Fibroblast of pulmonary artery (primary cell): ENCODE measurements around the gene COL25A1.
"Not testable (repeated sequence)": the region's sequence is repeated elsewhere in the genome, so short reads cannot be mapped to it uniquely, and the experiment has no call there.

ENCODE experiments used
- DNase-seq: peaks from one replicate; pipeline ENCODE4 v3.0.0-alpha.2; 2010; ENCODE audit warnings: low read depth
- H3K4me3 ChIP-seq: replicated peaks from 2 replicates; pipeline ENCODE4 v1.5.1; 2011; ENCODE audit warnings: low read depth, mild to moderate bottlenecking, control low read depth, low read length, moderate library complexity
- TF ChIP-seq, protein P1 (sequence below): IDR thresholded peaks from 2 replicates; pipeline ENCODE4 v1.5.1; 2011; ENCODE audit warnings: mild to moderate bottlenecking, control low read depth, low read length, inconsistent platforms; ENCODE audit errors: missing control alignments

COL25A1 gene

DNA sequence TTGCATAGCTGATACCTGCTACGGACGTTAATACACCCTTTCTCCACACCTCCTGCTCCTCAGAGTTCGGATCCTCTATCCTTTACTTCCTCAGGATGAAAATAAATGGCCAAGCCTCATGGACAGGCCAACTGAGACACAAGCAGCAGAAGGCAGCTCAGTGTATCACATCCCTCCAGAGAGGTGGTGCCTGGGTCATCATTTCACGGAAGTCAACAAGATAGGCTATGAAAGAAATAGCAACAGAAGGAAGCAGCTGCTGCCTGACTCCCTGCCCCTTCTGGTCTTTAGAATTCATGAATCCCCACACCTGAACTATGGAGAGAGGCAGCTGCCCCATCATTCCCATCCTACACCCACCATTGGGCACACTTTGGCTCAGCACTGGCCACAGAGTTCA lies 272.5 kb downstream of the COL25A1 start:
- DNase-seq, result no peak
- H3K4me3 ChIP-seq, result no peak overlapping the region
- TF ChIP-seq, protein P1, sequence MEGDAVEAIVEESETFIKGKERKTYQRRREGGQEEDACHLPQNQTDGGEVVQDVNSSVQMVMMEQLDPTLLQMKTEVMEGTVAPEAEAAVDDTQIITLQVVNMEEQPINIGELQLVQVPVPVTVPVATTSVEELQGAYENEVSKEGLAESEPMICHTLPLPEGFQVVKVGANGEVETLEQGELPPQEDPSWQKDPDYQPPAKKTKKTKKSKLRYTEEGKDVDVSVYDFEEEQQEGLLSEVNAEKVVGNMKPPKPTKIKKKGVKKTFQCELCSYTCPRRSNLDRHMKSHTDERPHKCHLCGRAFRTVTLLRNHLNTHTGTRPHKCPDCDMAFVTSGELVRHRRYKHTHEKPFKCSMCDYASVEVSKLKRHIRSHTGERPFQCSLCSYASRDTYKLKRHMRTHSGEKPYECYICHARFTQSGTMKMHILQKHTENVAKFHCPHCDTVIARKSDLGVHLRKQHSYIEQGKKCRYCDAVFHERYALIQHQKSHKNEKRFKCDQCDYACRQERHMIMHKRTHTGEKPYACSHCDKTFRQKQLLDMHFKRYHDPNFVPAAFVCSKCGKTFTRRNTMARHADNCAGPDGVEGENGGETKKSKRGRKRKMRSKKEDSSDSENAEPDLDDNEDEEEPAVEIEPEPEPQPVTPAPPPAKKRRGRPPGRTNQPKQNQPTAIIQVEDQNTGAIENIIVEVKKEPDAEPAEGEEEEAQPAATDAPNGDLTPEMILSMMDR, result no peak

DNA sequence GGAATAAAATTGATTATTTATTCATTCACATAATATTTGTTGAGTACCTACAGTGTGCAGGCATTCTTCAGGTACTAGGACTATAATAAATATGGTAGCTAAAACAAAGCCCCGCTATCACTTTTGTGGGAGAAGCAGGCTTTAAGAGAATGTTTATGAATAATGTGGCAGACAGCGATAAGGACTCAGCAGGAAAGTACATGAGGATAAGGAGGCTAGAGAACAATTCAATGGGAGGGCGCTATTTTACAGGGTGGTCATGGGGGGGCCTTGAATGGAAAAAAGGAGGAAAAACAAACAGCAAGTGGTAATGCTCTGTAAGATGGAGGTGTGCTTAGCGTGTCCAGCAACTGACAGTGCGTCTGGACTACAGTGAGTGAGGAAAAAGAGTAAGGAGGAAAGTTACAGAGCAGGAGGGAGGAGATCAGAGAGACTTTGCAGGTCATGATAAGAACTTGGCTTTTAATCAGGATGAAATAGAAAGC lies 275.4 kb downstream of the COL25A1 start:
- no peak overlapping the region for H3K4me3 ChIP-seq
- DNase-seq, result no peak
- TF ChIP-seq, protein P1, result no peak

DNA sequence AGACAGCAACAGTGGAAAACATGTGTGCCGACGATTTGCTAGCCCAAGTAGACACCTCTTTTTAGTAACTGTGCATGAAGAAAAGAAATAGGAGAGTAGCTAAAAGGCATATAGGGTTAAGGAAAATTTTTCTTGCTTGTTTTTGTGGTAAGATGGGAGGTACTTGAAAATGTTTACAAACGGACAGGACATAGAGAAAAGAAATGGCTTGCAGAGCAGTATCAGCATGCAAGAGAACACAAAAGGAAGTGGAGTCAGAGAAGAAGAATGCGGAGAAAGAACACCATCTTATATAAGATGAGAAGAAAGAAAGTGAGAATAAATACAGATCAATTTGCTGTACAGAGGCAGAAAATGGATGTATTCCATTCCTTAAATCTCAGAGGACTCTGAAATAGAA lies 275.9 kb downstream of the COL25A1 start:
- TF ChIP-seq, protein P1, result no peak
- DNase-seq, result peak; percentile 26
- no peak overlapping the region for H3K4me3 ChIP-seq

DNA sequence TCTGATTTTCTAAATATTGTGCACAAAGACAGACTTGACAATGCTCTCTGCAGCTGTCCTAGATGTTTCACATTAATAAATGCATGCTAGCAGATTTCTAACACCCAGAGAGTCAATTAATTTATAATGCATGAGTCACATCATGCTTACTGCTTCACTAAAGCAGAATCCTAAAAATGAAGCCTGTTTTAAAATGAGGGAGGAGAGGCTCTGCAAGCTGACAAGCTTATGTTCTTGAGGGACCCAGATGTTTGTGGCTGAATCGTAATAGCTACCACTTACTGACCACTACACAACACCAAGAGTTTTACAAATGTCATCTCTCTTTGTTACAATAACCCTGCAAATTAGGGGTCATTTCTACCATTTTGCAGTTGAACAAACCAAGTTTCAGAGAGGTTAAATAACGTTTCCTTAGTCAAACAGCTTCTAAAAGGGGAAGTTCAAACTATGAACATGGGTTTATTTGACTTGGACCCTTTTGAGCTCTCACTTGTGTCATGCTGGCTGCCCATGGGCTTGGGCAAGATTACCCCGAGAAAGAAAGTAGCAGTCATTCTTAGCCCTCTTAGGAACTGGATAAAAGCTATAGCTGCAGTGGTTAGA lies 276.9 kb downstream of the COL25A1 start:
- no peak overlapping the region for H3K4me3 ChIP-seq
- DNase-seq, result no peak
- TF ChIP-seq, protein P1, result no peak

DNA sequence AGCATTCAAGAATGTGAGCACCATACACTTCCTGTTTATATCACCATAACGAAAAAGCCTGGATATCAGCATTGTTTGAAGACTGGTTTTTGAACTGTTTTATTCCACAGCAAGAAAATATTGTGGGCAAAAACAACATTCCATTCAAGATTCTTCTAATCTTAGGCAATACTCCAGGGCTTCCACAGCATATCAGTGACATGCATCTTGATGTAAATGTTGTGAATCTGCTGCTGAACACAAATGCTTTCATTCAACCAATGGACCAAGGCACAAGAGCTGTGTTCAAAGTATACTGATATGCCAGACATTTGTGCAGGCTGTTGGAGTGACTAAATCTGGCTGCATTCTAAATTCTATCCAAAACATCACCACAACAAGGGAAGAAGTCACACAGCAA lies 279.5 kb downstream of the COL25A1 start:
- no peak for DNase-seq
- H3K4me3 ChIP-seq, result no peak overlapping the region
- TF ChIP-seq, protein P1, result no peak

DNA sequence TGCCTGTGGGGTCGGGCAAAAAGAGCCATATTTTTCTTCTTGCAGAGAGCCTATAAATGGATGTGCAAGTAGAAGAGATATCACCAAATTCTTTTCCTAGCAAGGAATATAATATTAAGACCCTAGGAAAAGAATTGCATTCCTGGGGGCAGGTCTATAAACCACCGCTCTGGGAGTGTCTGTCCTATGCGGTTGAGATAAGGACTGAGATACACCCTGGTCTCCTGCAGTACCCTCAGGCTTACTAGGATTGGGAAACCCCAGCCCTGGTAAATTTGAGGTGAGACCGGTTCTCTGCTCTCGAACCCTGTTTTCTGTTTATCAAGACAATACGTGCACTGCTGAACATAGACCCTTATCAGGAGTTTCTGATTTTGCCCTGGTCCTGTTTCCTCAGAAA lies 280.8 kb downstream of the COL25A1 start:
- DNase-seq, H3K4me3 ChIP-seq: not testable (repeated sequence)

DNA sequence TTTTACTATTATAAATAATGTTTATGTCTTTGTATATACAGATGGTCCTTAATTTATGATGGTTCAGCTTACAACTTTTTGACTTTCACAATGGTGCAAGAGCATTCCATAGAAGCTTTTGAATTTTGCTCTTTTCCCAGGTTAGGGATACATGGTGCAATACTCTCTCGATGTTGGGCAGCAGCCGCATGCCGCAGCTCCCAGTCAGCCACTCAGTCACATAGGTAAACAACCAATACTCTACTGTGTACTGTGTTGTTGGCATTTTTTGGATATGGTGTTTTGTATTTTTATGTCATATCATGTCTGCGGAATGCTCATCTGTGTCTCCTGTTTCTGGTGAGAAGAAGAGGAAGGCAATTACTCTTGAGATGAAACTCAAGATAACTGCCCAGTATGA lies 281.6 kb downstream of the COL25A1 start:
- TF ChIP-seq, protein P1, result no peak
- no peak for DNase-seq
- H3K4me3 ChIP-seq, result no peak overlapping the region
